Right hindlimb (tissue), 1 donor: ENCODE measurements around the gene CRCP.
A peak's percentile ranks its signal among the peaks of the same experiment; 100 is the strongest.
"Not testable (repeated sequence)": the region's sequence is repeated elsewhere in the genome, so short reads cannot be mapped to it uniquely, and the experiment has no call there.

Source experiments
- DNase-seq: peaks from one replicate; pipeline ENCODE4 v3.0.0-alpha.2; 2018

Gene CRCP

DNA sequence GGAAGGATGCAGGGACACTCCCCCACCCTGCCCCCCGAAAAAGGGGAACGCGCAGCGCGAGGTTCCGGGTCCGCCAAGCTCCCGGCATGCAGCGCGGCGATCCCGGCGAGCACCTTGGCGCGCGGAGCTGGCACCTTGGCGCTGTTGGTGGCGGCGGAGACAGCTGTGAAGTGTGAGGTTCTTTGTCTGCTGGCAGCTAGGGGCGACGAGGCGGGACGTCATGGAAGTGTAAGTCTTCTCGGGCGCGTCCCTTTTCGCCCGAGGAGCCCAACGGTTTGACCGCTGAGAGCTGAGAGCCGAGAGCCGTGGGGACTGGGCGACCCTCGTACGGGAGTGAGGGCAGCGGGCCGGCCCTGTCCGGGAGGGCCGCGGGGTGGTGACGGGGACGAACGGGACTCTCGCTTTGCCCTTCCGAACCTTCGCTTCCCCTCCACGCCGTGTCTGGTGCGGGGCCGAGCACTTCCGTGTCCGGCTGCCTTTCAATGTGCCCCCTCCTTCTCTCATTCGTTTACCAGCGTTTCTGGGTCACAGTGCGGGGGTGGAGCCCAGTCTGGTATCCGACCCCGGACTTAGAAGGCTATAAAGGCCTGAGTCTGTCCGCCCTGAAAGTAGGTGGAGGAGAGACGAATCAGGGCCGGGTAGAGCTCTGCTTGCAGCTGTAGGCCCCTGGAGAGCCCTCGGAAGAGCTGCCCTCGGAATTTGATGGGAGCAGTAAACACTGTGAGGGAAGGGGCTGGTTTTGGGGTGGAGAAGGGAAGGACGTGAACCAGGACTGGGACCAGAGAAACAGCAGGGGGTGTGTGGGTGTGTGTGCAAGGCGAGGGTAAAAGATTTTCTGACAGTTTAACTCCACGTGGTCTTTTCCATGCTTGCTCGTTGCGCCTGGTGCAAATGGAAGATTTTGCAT is at the start of gene CRCP:
CRCP (plus strand) TSS at position 105 of the 907 bp plus-strand sequence; CDS start at position 221, 116 bp downstream.
- DNase-seq: peak; percentile 89

DNA sequence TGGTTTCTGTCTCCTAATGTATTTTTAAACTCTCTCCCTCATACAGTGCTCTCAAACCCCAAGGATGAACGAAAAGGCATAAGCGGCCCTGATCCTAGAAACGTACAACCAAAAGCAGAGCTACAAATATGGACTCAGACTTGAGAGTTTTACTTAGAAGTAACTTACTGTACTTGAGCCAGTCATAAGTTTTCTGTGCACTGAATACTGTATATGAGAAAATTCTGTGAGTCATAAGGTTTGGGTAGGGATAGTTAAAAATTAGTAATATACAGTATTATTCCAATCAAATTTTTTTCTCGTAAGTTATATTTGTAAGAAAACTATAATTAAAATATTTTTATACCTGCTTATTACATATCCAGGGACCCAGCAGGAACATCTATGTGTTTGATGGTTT is 44.9 kb upstream of the CRCP start:
- no peak for DNase-seq

DNA sequence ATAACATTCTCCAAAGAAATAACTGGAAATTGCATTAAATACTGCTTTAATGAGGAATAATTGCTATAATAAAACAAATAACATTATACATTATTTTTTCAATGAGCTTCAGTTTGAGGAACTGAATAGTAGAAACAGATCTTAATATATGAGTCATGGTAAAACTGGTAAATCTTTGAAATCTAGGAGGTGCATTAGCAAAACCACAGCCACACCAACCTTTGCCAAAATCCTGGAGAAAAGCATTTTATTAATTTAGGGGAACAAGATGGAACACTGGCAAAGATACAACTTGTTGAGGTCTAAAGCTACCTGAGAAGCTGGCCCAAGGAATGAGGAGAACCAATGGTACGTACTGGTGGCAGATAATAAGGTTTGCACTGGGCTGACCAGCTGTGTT is 44.4 kb upstream of the CRCP start:
- DNase-seq: no peak

DNA sequence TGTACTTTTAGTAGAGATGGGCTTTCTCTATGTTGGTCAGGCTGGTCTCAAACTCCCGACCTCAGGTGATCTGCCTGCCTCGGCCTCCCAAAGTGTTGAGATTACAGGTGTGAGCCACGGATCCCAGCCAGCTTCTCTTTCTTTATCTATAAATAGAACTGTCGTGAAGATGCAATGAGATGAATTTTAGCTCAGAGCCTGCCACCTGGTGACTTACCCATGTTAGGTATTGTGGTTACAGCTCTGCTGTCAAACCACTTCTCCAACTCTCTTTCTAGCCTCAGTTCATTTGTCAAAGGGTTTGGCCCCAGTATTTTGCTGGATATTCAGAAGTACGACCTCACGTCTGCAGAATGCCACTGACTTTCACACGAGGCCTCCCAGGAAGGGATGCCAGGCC is 42.4 kb upstream of the CRCP start:
- not testable (repeated sequence) for DNase-seq

DNA sequence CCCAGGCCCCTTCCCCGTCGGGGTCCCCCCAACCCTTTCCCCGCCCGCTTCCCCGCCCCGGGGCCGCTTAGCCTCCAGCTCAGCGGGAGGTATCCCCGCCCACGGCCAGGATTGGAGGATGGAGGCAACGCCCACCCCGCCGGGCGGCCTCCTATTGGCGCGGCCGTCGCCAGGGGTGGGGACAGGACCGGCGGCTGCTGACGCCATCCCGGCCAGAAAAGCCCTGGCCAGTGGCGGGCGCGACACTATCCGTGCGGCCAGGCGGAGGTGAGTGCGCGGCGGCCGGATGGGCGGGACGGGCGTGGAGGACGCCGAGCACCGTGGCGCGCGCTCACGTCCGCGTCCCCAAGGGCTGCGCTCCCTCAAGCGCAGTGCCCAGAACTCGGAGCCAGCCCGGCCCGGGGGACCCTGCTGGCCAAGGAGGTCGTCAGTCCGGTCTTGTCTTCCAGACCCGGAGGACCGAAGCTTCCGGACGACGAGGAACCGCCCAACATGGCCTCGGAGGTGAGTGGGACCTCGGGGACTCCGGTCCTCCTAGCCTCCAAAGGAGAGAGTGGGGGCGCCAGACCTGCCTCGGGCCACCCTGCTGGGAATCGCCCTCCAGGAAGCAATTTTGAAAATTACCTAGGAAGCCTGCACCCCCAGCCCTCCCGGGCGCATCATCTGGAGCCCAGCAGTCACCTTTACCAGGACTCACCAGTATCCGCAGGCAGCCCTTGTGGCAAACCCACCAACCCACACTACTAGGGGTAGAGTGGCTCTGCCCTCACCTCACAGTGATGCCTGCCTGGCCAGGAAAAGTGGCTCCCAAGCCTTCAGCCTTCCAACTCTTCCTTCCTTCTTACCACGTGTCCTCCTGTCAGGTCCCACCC is 38.8 kb upstream of the CRCP start, which contains the start of gene ASL:
ASL (plus strand) TSS at position 230 of the 872 bp plus-strand sequence; CDS start at position 493, 263 bp downstream.
- DNase-seq: peak; percentile 94

DNA sequence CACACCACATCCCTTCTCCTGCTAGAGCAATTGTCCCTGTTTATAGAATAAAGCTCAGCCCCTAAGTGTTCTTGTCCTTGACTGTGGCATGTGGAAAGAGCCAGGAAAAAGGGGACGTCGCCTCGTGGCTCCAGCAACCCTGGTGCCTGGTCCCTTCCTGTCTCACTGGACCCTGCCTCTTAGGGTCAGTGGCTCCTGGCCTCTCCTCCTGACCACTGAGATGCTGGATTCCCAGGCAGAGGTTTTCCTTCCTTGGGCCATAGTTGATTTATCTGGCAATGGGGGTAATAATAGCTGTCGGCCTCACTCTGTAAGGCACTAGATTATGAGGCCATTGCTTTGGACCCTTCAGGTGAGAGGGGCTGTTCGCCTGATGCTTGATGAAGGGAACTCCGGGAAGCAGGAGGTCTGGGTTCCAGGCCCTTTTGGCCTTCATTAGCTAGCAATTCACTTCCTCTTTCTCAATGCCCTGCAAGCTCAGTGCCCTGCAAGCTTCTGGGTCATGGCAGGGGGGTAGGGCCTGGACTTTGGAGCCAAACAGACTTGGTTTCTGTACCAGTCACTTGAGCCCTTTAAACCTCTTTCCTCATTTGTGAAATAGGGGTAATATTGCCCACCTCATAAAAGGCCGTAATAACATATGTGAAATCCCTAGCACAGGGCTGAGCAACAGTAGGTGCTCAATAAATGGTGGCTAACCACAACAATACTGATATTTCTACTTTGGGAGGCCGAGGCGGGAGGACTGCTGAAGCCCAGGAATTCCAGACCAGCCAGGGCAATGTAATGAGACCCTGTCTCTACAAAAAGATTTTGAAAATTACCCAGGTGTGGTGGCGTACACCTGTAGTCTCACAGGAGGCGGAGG is 38.0 kb upstream of the CRCP start:
- DNase-seq: no peak

DNA sequence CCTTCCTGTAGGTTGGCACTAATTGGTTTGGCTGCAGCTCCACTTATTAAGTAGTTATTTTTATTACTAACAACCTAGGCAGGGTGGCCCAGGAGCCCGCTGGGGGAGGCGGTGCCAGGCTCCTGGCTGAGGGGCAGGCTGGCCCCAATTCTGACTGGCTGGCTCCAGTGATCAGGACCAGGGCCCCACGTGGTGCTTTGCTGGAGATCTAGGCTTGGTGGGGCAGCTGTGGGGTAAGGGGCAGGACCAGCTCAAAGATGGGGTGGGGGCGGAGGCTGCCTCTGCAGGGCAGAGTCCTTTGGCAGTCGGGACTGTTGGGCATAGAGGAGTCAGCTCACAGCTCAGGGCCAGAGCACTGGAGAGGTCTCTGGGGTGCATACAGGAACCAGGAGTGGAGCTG is 36.6 kb upstream of the CRCP start:
- no peak for DNase-seq

DNA sequence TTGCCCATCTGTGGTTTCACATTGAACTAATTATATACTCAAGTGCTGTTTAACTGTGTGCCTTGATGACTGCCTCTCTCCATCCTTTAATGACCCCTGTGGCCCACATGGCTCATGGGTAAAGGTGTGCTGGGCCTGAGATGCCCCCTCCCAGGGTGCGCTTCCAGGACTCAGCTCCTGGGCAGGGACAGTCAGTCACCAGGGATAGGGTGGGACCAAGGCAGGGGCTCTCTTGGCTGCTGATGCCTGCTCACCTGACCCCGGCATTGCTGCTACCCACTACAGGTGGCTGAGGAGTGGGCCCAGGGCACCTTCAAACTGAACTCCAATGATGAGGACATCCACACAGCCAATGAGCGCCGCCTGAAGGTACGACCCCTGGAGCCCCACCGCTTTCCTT is 32.6 kb upstream of the CRCP start:
- DNase-seq: no peak

DNA sequence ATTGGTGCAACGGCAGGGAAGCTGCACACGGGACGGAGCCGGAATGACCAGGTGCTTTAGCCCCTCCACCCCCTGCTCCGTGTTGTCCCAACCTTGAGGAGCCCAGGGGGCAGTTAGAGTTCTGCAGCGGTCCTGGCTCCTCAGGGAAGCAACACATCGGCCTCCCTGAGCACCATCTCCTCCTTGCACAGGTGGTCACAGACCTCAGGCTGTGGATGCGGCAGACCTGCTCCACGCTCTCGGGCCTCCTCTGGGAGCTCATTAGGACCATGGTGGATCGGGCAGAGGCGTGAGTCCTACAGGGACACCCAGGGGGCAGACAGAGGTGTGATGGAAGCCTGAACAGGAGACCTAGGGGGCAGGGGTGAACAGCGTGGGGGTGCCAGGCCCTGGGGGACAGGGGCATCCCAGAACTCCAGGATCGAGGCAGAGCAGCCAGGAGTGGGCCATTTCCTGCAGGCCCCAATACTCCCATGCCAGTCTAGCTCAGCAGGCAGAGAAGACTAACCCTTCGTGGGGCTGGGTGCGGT is 31.7 kb upstream of the CRCP start:
- no peak for DNase-seq

DNA sequence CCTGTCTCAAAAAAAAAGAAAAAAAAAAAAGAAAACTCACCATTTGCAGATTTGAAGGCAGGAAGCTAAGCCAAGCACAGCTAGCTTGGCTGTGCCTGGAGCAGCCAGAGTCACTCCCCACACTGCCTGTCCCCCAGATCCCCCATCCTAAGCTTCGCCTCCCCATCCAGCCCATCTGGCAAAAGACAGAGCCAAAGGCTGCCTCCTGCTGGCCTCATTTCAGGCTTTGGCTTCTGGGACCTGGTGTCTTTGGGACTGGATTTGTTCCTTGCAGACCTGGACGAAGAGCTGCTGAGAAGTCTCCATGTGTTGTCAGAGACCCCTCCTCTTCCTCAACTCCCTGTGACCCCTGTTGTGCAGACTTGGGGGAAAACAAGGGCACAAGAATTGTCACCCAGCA is 31.0 kb upstream of the CRCP start:
- DNase-seq: no peak

DNA sequence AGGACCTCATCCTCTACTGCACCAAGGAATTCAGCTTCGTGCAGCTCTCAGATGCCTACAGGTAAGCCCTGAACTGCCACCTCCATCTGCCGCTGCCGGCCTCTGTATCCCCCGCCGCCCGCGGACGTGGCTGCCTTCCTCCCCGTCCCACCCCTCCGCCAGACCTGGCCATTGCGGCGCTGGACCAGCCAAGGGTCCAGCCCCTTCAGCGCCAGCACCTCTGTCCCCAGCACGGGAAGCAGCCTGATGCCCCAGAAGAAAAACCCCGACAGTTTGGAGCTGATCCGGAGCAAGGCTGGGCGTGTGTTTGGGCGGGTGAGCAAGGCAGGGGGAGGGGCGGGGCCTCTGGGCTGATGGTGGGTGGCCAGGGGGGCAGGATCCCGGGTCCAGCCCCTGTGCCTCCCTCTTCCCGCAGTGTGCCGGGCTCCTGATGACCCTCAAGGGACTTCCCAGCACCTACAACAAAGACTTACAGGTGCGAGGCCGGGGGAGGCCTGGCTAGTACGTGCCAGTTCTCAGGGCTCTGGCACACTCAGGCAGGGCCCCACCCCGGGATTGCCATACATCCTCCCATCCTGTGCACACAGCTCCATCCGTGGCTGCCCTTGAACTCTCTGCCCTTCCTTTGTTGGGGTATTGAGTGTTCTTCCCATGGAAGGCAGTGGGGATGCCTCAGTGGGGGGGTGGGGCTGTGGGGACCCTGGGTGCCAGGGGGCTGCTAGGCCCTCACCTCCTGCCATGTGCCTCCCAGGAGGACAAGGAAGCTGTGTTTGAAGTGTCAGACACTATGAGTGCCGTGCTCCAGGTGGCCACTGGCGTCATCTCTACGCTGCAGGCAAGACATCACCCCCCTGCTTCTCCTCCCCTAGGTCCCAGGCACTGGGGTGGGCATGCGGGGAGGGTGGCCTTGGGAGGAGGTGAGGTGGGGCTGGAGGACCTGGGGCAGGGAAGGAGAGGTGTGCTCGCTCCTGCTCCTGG is 25.5 kb upstream of the CRCP start:
- DNase-seq: no peak

DNA sequence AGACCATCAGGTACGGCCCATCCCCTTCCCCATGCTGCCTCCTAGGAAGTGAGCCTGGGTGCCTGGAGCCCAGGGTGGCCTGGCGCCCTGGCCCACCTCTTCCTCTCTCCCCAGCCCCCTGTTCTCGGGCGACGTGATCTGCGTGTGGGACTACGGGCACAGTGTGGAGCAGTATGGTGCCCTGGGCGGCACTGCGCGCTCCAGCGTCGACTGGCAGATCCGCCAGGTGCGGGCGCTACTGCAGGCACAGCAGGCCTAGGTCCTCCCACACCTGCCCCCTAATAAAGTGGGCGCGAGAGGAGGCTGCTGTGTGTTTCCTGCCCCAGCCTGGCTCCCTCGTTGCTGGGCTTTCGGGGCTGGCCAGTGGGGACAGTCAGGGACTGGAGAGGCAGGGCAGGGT is 22.0 kb upstream of the CRCP start:
- DNase-seq: no peak

DNA sequence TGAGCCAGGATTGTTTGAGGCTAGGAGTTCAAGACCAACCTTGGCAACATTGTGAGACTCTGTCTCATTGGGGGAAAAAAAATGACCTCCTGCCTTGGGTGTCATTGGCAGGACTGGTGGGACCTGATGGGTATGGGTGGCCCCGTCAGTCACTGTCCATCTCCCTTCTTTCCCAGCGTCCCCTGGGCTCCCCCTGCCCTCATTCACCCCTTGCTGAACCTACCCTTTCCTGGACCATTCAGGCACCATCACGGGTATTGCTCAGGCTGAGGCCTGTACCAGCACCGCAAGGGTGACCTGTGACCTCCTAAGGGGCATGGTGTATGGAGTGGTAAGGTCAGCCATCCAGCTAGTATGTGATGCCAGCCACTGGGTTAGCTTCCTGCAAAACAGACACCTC is 19.6 kb upstream of the CRCP start:
- DNase-seq: no peak

DNA sequence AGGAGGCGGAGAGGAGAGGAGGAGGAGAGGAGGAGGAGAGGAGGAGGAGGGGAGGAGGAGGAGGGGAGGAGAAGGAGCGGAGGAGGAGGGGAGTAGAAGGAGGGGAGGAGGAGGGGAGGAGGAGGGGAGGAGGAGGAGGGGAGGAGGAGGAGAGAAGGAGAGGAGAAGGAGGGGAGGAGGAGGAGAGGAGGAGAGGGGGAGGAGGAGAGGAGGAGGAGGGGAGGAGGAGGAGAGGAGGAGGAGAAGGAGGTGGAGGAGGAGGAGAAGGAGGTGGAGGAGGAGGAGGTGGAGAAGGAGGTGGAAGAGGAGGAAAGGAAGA is 15.5 kb upstream of the CRCP start:
- DNase-seq: no peak

DNA sequence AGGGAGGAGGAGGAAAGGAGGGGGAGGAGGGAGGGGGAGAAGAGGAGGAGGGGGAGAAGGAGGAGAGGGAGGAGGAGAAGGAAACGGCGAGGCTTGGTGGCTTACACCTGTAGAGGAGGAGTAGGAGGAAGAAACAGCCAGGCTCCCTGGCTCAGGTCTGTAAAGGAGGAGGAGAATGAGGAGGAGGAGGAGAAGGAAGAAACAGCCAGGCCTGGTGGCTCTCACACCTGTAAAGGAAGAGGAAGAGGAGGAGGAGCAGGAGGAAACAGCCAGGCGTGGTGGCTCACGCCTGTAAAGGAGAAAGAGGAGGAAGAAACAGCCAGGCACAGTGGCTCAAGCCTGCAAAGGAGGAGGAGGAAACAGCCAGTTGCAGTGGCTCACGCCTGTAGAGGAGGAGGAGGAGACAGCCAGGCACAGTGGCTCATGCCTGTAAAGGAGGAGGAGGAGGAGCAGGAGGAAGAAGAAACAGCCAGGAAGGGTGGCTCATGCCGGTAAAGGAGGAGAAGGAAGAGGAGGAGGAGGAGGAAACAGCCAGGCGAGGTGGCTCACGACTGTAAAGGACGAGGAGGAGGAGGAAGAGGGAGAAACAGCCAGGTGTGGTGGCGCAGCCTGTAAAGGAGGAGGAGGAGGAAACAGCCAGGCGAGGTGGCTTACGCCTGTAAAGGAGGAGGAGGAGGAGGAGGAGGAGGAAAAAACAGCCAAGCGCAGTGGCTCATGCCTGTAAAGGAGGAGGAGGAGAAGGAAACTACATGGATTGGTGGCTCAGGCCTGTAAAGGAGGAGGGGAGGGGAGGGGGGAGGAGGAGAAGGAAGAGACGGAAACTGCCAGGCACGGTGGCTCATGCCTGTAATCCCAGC is 14.9 kb upstream of the CRCP start:
- DNase-seq: peak; percentile 83

DNA sequence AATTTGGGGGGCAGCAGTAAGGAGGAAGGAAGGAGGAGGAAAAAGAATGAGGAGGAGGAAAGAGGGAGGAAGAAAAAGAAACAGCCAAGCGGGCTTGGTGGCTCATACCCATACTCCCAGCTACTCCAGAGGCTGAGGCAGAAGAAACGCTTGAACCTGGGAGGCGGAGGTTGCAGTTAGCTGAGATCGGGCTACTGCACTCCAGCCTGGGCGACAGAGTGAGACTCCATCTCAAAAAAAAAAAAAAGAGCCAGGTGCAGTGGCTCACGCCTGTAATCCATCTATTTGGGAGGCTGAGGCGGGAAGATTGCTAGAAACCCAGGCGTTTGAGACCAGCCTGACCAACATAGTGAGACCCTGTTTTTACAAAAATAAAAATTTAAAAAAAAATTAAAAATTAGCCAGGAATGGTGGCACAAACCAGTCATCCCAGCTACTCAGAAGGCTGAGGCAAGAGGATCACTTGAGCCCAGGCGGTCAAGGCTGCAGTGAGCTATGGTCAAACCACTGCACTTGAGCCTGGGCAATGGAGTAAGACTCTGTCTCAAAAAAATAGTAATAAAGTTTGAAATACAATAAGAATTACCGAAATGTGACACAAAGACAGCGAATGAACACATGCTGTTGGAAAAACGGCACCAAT is 14.1 kb upstream of the CRCP start:
- no peak for DNase-seq

DNA sequence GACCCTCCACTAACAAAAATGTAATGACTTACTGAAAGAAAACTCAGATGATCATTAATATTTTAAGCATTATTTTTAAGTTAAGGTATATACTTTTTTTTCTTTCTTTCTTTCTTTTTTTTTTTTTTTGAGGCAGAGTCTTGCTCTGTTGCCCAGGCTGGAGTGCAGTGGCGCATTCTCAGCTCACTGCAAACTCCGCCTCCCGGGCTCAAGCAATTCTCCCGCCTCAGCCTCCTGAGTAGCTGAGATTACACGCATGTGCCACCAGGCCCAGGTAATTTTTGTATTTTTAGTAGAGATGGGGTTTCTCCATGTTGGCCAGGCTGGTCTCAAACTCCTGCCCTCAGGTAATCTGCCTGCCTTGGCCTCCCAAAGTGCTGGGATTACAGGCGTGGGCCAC is 12.5 kb upstream of the CRCP start:
- DNase-seq: not testable (repeated sequence)

DNA sequence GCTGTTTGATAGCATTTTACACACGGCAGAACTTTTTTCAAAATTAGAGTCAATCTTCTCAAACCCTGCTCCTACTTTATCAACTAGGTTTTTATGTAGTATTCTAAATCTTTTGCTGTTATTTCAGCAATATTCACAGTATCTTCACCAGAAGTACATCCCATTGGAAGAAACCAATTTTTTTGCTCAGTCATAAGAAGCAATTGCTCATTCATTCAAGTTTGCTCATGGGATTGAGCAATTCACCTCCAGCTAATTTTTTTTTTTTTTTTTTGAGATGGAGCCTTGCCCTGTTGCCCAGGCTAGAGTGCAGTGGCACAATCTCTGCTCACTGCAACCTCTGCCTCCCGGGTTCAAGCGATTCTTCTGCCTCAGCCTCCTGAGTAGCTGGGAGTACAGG is 10.7 kb upstream of the CRCP start:
- not testable (repeated sequence) for DNase-seq

DNA sequence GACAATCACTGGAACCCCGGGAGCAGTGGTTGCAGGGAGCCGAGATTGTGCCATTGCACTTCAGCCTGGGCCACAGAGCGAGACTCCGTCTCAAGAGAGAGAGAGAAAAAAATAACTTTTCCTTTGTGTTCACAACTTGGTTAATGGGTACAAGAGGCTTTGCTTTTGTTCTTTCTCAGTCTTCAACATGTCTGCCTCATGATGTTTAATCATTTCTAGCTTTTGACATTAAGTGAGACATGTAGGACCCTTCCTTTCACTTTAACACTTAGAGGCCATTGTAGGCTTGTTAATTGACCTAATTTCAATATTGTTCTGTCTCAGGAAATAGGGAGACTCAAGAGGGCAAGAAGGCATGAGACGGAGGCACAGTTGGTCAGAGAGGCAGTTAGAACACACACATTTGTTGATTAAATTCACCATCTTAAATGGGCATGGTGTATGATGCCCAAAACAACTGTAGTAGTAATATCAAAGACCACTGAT is 9.3 kb upstream of the CRCP start:
- DNase-seq: no peak

DNA sequence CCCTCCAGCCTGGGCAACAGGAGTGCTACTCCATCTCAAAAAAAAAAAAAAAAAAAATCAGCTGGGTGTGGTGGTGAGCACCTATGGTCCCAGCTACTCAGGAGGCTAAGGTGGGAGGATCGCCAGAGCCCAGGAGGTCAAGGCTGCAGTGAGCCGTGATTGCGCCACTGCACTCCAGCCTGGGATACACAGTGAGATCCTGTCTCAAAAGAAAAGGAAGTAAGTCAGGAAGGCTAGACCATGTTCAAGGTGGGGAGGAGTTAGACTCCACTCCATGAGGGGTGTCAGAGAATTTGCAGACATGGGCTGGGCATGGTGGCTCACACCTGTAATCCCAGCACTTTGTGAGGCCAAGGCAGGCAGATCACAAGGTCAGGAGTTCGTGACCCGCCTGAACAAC is 6.2 kb upstream of the CRCP start:
- not testable (repeated sequence) for DNase-seq
